SK-N-SH (cell line): Measurements from ENCODE around the gene SLC47A2. TPM values are rescaled to one million over a fixed set of nuclear protein-coding genes. Genes with fewer than 3 reads are reported as not detected.

Experiments
- CTCF ChIA-PET: fragments of 300-600, 350-600 bp; formaldehyde crosslinking; extraction: SDS; loops from one replicate; lab custom pipeline; 2021; lab: Yijun Ruan, JAX
- POLR2A ChIA-PET: fragments of 350-600 bp; sonication (Branson Sonifier 250); formaldehyde crosslinking; extraction: SDS; loops from one replicate; lab custom pipeline; 2020; ENCODE audit warnings: antibody characterized with exemption, inconsistent platforms; lab: Yijun Ruan, JAX
- DNase-seq: peaks from one replicate; pipeline ENCODE4 v3.0.0; 2012
- H2AFZ ChIP-seq: fragments of 200-600 bp; sonication (generic); 2 replicates; pipeline ENCODE4 v1.8.1; 2016; ENCODE audit warnings: antibody characterized with exemption, mild to moderate bottlenecking, low read depth
- H3F3A ChIP-seq: fragments of 200-600 bp; sonication (generic); replicated peaks from 2 replicates; pipeline ENCODE3; 2016; ENCODE audit warnings: antibody characterized with exemption, mild to moderate bottlenecking; ENCODE audit not compliant: insufficient read depth
- H3K27ac ChIP-seq, 2 experiments: fragments of 200-500 bp in 1 of 2; fragments of 200-600 bp in 1 of 2; sonication (Bioruptor generic) in 1 of 2; sonication (generic), shearing (Covaris generic) in 1 of 2; 2 replicates each; pipeline versions ENCODE4 v1.5.1 to v1.6.1; 2014 to 2016; ENCODE audit warnings: low read depth in 2 of 2, inconsistent platforms in 1 of 2, low read length in 1 of 2, mild to moderate bottlenecking in 1 of 2, mixed read lengths in 1 of 2
- H3K27me3 ChIP-seq: fragments of 200-600 bp; sonication (generic), shearing (Covaris generic); 2 replicates; pipeline ENCODE4 v1.6.1; 2016; ENCODE audit warnings: mixed run types; ENCODE audit not compliant: insufficient read depth
- H3K36me3 ChIP-seq, 2 experiments: fragments of 200-500 bp in 1 of 2; fragments of 200-600 bp in 1 of 2; sonication (Bioruptor generic) in 1 of 2; sonication (generic) in 1 of 2; replicated peaks in 1 of 2; 2 replicates each; pipeline versions ENCODE3 to v1.5.1; 2014 to 2016; ENCODE audit warnings: low read length in 1 of 2, mild to moderate bottlenecking in 1 of 2; ENCODE audit not compliant: insufficient read depth in 2 of 2, control insufficient read depth in 1 of 2
- H3K4me1 ChIP-seq, 2 experiments: fragments of 200-500 bp in 1 of 2; fragments of 200-600 bp in 1 of 2; sonication (Bioruptor generic) in 1 of 2; sonication (generic), shearing (Covaris generic) in 1 of 2; 2 replicates each; pipeline versions ENCODE4 v1.5.1 to v1.6.1; 2014 to 2016; ENCODE audit warnings: low read depth in 1 of 2, low read length in 1 of 2, mixed run types in 1 of 2; ENCODE audit not compliant: insufficient read depth in 2 of 2, control insufficient read depth in 1 of 2
- H3K4me2 ChIP-seq: fragments of 200-600 bp; sonication (generic), shearing (Covaris generic); 2 replicates; pipeline ENCODE4 v1.6.1; 2017; ENCODE audit warnings: mixed run types
- H3K4me3 ChIP-seq, 2 experiments: fragments of 200-500 bp in 1 of 2; fragments of 200-600 bp in 1 of 2; sonication (Bioruptor generic) in 1 of 2; sonication (generic), shearing (Covaris generic) in 1 of 2; 2 replicates each; pipeline versions ENCODE4 v1.5.1 to v1.8.1; 2014 to 2016; ENCODE audit warnings: low read depth in 2 of 2, inconsistent platforms in 1 of 2, low read length in 1 of 2, mild to moderate bottlenecking in 1 of 2, mixed read lengths in 1 of 2, moderate library complexity in 1 of 2
- H3K79me2 ChIP-seq: fragments of 200-600 bp; sonication (generic); 2 replicates; pipeline ENCODE4 v1.8.1; 2017; ENCODE audit warnings: mild to moderate bottlenecking; ENCODE audit not compliant: insufficient read depth
- H3K9ac ChIP-seq: fragments of 200-600 bp; sonication (generic); 2 replicates; pipeline ENCODE4 v1.6.1; 2017; ENCODE audit warnings: mixed run types
- H3K9me2 ChIP-seq: fragments of 200-600 bp; sonication (generic); 2 replicates; pipeline ENCODE4 v1.6.1; 2017; ENCODE audit warnings: mixed run types
- H3K9me3 ChIP-seq: fragments of 200-600 bp; sonication (generic); 2 replicates; pipeline ENCODE4 v1.6.1; 2017; ENCODE audit warnings: mixed run types, mild to moderate bottlenecking, moderate library complexity
- H4K20me1 ChIP-seq: fragments of 200-600 bp; sonication (generic); 2 replicates; pipeline ENCODE4 v1.6.1; 2017; ENCODE audit warnings: mild to moderate bottlenecking, mixed run types; ENCODE audit not compliant: insufficient read depth
- EZH2phosphoT487 ChIP-seq: fragments of 200-600 bp; sonication (generic); IDR thresholded peaks from 2 replicates; pipeline ENCODE4 v1.6.1; 2017; ENCODE audit warnings: low read depth, mixed run types, mild to moderate bottlenecking, antibody characterized with exemption, moderate library complexity, borderline replicate concordance
- FOSL2 ChIP-seq: IDR thresholded peaks from 2 replicates; pipeline ENCODE4 v1.4.0; 2012; ENCODE audit warnings: low read depth, mild to moderate bottlenecking, moderate library complexity, borderline replicate concordance
- FOXJ3 ChIP-seq: sonication (generic); formaldehyde crosslinking; IDR thresholded peaks from 2 replicates; pipeline ENCODE4 v1.5.1; 2020; ENCODE audit warnings: mild to moderate bottlenecking, missing genetic modification reagents
- FOXM1 ChIP-seq: IDR thresholded peaks from 2 replicates; pipeline ENCODE4 v1.4.0; 2012; ENCODE audit warnings: low read depth, mild to moderate bottlenecking
- GATA2 ChIP-seq: sonication (generic); formaldehyde crosslinking; IDR thresholded peaks from 2 replicates; pipeline ENCODE4 v1.5.0; 2020; ENCODE audit warnings: mild to moderate bottlenecking, missing genetic modification reagents
- NRF1 ChIP-seq: IDR thresholded peaks from 2 replicates; pipeline ENCODE4 v1.6.1; 2012; ENCODE audit warnings: low read depth, mild to moderate bottlenecking, low read length
- POLR2AphosphoS5 ChIP-seq: IDR thresholded peaks from 2 replicates; pipeline ENCODE4 v1.6.1; 2012; ENCODE audit warnings: low read depth, low read length
- RFX5 ChIP-seq: IDR thresholded peaks from 2 replicates; pipeline ENCODE4 v1.6.1; 2012; ENCODE audit warnings: mild to moderate bottlenecking, improper control_type of control experiment, low read length
- SMC3 ChIP-seq: IDR thresholded peaks from 2 replicates; pipeline ENCODE4 v1.6.1; 2012; ENCODE audit warnings: low read depth, low read length, improper control_type of control experiment
- TAF1 ChIP-seq: IDR thresholded peaks from 2 replicates; pipeline ENCODE4 v1.6.1; 2012; ENCODE audit warnings: low read depth, mild to moderate bottlenecking, low read length, moderate library complexity, borderline replicate concordance
- TCF12 ChIP-seq: IDR thresholded peaks from 2 replicates; pipeline ENCODE4 v1.4.0; 2012
- TEAD4 ChIP-seq: IDR thresholded peaks from 2 replicates; pipeline ENCODE4 v1.4.0; 2012; ENCODE audit warnings: mild to moderate bottlenecking, borderline replicate concordance; ENCODE audit not compliant: insufficient read depth
- YY1 ChIP-seq: IDR thresholded peaks from 2 replicates; pipeline ENCODE4 v1.4.0; 2012; ENCODE audit warnings: low read depth, mild to moderate bottlenecking
- WGBS: methylation state at CpG from one replicate; pipeline ENCODE4 v1.1.6; 2017; ENCODE audit warnings: low lambda C conversion rate; 5-methylcytosine and 5-hydroxymethylcytosine counted together
- polyA plus RNA-seq, 3 experiments: library from polyadenylated mRNA; depleted of rRNA; stranded (reverse); fragments of >200 nt; gene quantifications; 2 replicates each; pipeline ENCODE4 v1.2.3, GENCODE V29; 2012
- TF ChIP-seq, protein P1 (sequence below): fragments of 150-350 bp; IDR thresholded peaks from 2 replicates; pipeline ENCODE4 v1.6.1; 2016; ENCODE audit warnings: mild to moderate bottlenecking, low read depth, low read length

Gene SLC47A2
- polyA plus RNA-seq, 1 of the 3 experiments (the other 2 are of a cell fraction) = not detected

DNA sequence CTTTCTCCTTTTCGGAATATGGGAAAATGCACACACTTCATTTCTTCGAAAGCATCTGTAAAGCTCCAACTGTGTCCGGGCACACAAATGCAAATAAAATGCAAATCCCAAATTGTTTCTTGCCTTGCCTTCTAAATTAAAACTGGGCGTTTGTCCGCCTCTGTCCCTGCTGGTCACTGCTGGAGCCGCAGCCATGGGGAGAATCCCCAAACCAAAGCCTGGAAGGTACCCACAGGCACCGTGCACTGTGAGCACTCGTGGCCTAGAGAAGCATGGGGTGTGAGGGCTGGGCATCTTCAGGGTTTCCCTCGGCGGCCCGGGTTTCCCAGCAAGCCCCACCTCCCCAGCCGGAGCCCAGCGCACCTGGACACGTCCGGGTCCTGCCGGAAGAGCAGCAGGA lies 2.9 kb downstream of the SLC47A2 start:
- WGBS = 86% methylated on average over 11 of the region's 16 CpGs

GRCh38 chr17:19712436-19713004 lies 3.9 kb downstream of the SLC47A2 start:
- no peaks in the 10 kb centered on the region for H3K9me2 ChIP-seq
- ChIA-PET CTCF (no interaction called here), POLR2A (no interaction called here)
- no peaks in the 10 kb centered on the region for H3K79me2 ChIP-seq
- no peaks in the 10 kb centered on the region for H4K20me1 ChIP-seq
- no peak overlapping the region for H2AFZ ChIP-seq
- WGBS = 88% methylated on average over 12 of the region's 12 CpGs
- no peak for TF ChIP-seq TEAD4
- TF ChIP-seq NRF1 = no peak
- TF ChIP-seq FOXM1 = no peak
- TF ChIP-seq FOXJ3 = no peak
- DNase-seq = no peak
- no peaks in the 10 kb centered on the region for H3F3A ChIP-seq
- H3K4me3 ChIP-seq = no peak overlapping the region
- H3K9ac ChIP-seq = no peak overlapping the region
- no peaks in the 10 kb centered on the region for H3K27me3 ChIP-seq
- peaks cover 0 to 7% of the 10 kb centered on the region in 2 experiments; a peak in 1 of 4 replicates for H3K4me1 ChIP-seq
- H3K4me2 ChIP-seq = no peak overlapping the region
- H3K9me3 ChIP-seq = no peaks in the 10 kb centered on the region
- H3K36me3 ChIP-seq = no peaks in the 10 kb centered on the region
- H3K27ac ChIP-seq = no peak overlapping the region

More for the DNA sequence above, 2.9 kb downstream of the SLC47A2 start:
- Histone ChIP-seq H3K36me3 (no peaks in the 10 kb centered on the region), H3K4me1 (peaks cover 0 to 7% of the 10 kb centered on the region in 2 experiments; a peak in 1 of 4 replicates), H3K27me3 (no peaks in the 10 kb centered on the region), H4K20me1 (no peaks in the 10 kb centered on the region), H3K9me2 (no peaks in the 10 kb centered on the region), H3K4me3 (no peak overlapping the region), H3F3A (no peaks in the 10 kb centered on the region), H3K27ac (no peak overlapping the region)
- DNase-seq = peak; percentile 52
- no peak for TF ChIP-seq POLR2AphosphoS5
- no peak for TF ChIP-seq NRF1
- TF ChIP-seq GATA2 (CRISPR knock-in tag) = no peak
- TF ChIP-seq FOXJ3 = no peak
- TF ChIP-seq RFX5 = no peak
- no peak for TF ChIP-seq FOSL2
- no peak for TF ChIP-seq TAF1
- no peak for TF ChIP-seq YY1
- TF ChIP-seq, protein P1, sequence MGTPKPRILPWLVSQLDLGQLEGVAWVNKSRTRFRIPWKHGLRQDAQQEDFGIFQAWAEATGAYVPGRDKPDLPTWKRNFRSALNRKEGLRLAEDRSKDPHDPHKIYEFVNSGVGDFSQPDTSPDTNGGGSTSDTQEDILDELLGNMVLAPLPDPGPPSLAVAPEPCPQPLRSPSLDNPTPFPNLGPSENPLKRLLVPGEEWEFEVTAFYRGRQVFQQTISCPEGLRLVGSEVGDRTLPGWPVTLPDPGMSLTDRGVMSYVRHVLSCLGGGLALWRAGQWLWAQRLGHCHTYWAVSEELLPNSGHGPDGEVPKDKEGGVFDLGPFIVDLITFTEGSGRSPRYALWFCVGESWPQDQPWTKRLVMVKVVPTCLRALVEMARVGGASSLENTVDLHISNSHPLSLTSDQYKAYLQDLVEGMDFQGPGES = no peak
- no peak for TF ChIP-seq EZH2phosphoT487
- no peak for TF ChIP-seq SMC3
- no peak for TF ChIP-seq TCF12
- no peak for TF ChIP-seq TEAD4
- TF ChIP-seq, all 33 proteins: peak for 0
- Histone ChIP-seq H3K79me2 (no peaks in the 10 kb centered on the region), H3K9ac (no peak overlapping the region), H3K9me3 (no peaks in the 10 kb centered on the region), H3K4me2 (no peak overlapping the region), H2AFZ (no peak overlapping the region)
- ChIA-PET POLR2A (no interaction called here), CTCF (no interaction called here)
